ENCODE results near the gene COG5. TPM values are rescaled to one million over a fixed set of nuclear protein-coding genes. Genes with fewer than 3 reads are reported as not detected.

COG5 gene
- total RNA-seq, 1 donor from 2014 or later, result 37.2 TPM

DNA sequence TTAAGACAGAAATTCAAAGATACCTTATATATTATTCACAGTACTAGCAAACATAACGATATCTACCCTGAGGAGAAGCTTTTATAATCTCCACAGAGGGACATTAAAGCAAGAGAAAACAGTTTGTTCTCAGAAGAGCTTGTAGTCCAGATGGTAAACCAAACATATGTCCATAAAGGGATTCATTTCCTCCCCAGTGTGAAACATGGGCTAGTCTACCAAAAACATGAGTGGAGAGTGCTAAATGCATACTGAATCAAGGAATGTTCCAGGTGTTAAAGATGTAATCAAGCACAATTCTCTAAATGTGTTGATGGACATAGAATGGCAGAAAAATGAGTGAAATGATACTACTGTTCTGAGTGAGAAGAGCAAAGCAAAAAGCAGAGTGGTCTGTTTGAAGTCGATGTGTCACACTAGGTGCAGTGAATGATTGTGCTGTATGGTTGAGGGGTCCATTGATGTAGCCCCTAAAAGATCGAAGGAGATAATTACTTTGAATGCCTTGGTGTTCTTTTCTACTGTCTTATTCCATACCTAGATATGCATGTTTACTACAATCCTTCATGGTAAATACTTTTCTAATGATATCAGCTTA, 41.6 kb upstream of the COG5 start:
- no peak overlapping the region for H3K4me3 Mint-ChIP-seq
- H3K27me3 Mint-ChIP-seq, result no peaks in the 10 kb centered on the region
- H3K36me3 Mint-ChIP-seq, result peaks cover 4% of the 10 kb centered on the region
- H3K4me1 Mint-ChIP-seq (ENCODE audit: unreplicated experiment), result no peaks in the 10 kb centered on the region
- H3K9me3 Mint-ChIP-seq, result no peaks in the 10 kb centered on the region
- H3K27ac Mint-ChIP-seq, result no peak overlapping the region
- DNase-seq (ENCODE audit: extremely low spot score, unreplicated experiment), result no peak
- TF ChIP-seq CTCF (conservative IDR thresholded peaks at IDR 0.05), result no peak

- H3K36me3 Mint-ChIP-seq, result peaks cover 11% of the 10 kb centered on the region
- no peak overlapping the region for H3K27ac Mint-ChIP-seq
- no peak for TF ChIP-seq CTCF (conservative IDR thresholded peaks at IDR 0.05)
- no peak for DNase-seq (ENCODE audit: extremely low spot score, unreplicated experiment)
- peaks cover 8% of the 10 kb centered on the region for H3K4me1 Mint-ChIP-seq (ENCODE audit: unreplicated experiment)
- H3K27me3 Mint-ChIP-seq, result no peaks in the 10 kb centered on the region
- no peak overlapping the region for H3K4me3 Mint-ChIP-seq
- no peaks in the 10 kb centered on the region for H3K9me3 Mint-ChIP-seq
Observed at GRCh38 chr7:107600816-107601215, 37.1 kb upstream of the COG5 start.

DNA sequence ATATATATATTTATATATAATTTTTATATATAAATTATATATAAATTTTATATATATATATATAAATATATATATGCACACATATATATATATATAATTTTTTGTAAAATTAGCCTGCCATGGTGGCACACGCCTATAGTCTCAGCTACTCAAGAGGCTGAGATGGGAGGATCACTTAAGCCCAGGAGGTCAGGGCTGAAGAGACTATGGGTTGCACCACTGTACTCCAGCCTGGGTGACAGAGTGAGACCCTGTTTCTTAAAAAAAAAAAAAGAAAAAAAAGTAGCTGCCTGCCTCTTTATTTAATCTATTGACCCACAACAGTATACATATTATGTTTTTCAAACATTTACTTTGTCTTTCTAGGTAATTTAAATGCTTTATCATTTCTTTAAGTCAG, 35.5 kb upstream of the COG5 start:
- Mint-ChIP-seq H3K4me3 (no peak overlapping the region), H3K27me3 (no peaks in the 10 kb centered on the region), H3K36me3 (peaks cover 16% of the 10 kb centered on the region), H3K4me1 (ENCODE audit: unreplicated experiment) (peaks cover 8% of the 10 kb centered on the region), H3K9me3 (no peaks in the 10 kb centered on the region), H3K27ac (no peak overlapping the region)
- no peak for TF ChIP-seq CTCF (conservative IDR thresholded peaks at IDR 0.05)
- DNase-seq (ENCODE audit: extremely low spot score, unreplicated experiment), result no peak

GRCh38 chr7:107597953-107598352, 34.2 kb upstream of the COG5 start:
- DNase-seq (ENCODE audit: extremely low spot score, unreplicated experiment), result no peak
- no peak overlapping the region for H3K4me3 Mint-ChIP-seq
- H3K27ac Mint-ChIP-seq, result no peak overlapping the region
- peaks cover 8% of the 10 kb centered on the region for H3K4me1 Mint-ChIP-seq (ENCODE audit: unreplicated experiment)
- peaks cover 17% of the 10 kb centered on the region for H3K36me3 Mint-ChIP-seq
- no peak for TF ChIP-seq CTCF (conservative IDR thresholded peaks at IDR 0.05)
- no peaks in the 10 kb centered on the region for H3K9me3 Mint-ChIP-seq
- H3K27me3 Mint-ChIP-seq, result no peaks in the 10 kb centered on the region

DNA sequence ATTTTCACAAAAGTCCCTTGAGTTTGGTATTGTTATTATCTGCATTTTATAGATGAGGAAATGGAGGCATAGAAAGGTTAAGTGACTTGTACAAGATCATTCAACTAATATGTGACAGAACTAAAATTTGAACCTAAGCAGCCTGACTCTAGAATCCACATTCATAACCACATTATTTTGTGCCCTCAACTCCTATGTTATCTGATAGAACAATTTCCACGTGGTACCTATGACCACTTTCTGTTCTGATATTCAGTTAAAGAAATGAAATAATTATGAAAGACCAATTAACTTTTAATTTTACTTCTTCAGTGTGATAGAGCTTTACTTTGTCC, 33.8 kb upstream of the COG5 start:
- no peak for TF ChIP-seq CTCF (conservative IDR thresholded peaks at IDR 0.05)
- H3K27ac Mint-ChIP-seq, result no peak overlapping the region

More for the DNA sequence above, 33.8 kb upstream of the COG5 start:
- DNase-seq (ENCODE audit: extremely low spot score, unreplicated experiment), result no peak
- Mint-ChIP-seq H3K27me3 (no peaks in the 10 kb centered on the region), H3K36me3 (peaks cover 17% of the 10 kb centered on the region), H3K4me3 (no peak overlapping the region), H3K4me1 (ENCODE audit: unreplicated experiment) (peaks cover 8% of the 10 kb centered on the region), H3K9me3 (no peaks in the 10 kb centered on the region)

Measured in type B pancreatic cell (in vitro differentiated cells).